RWPE2 (cell line): Measurements from ENCODE around the gene GLB1L.

Source experiments
- ATAC-seq: fragments of 200-7000 bp; cut with Tn5 transposase; 3 replicates; pipeline ENCODE4 v1.9.1; 2021; ENCODE audit warnings: low read depth
- DNase-seq: peaks from one replicate; pipeline ENCODE4 v3.0.0-alpha.2; 2020; ENCODE audit warnings: low spot score
- H3K27ac ChIP-seq: fragments of 450-650 bp; 2 replicates; pipeline ENCODE4 v1.5.1; 2017; ENCODE audit warnings: mild to moderate bottlenecking; ENCODE audit not compliant: poor library complexity, severe bottlenecking
- H3K27me3 ChIP-seq: fragments of 250-450 bp; sonication (Bioruptor Pico); 2 replicates; pipeline ENCODE4 v1.5.1; 2021; ENCODE audit warnings: mild to moderate bottlenecking, moderate library complexity; ENCODE audit not compliant: insufficient read depth, poor library complexity, severe bottlenecking
- H3K36me3 ChIP-seq: fragments of 250-450 bp; sonication (Bioruptor Pico); 2 replicates; pipeline ENCODE4 v1.5.1; 2020; ENCODE audit warnings: low read depth, mild to moderate bottlenecking, moderate library complexity
- H3K4me1 ChIP-seq: fragments of 250-450 bp; sonication (Bioruptor Pico); 2 replicates; pipeline ENCODE4 v1.5.1; 2021; ENCODE audit warnings: mild to moderate bottlenecking, moderate library complexity; ENCODE audit not compliant: insufficient read depth, poor library complexity, severe bottlenecking
- H3K4me3 ChIP-seq: fragments of 250-450 bp; sonication (Bioruptor Pico); 2 replicates; pipeline ENCODE4 v1.5.1; 2021; ENCODE audit warnings: mild to moderate bottlenecking, moderate library complexity; ENCODE audit not compliant: severe bottlenecking
- H3K9me3 ChIP-seq: fragments of 250-450 bp; sonication (Bioruptor Pico); 2 replicates; pipeline ENCODE4 v1.5.1; 2021; ENCODE audit warnings: mild to moderate bottlenecking, moderate library complexity; ENCODE audit not compliant: severe bottlenecking
- TF ChIP-seq, protein P1 (sequence below): fragments of 450-650 bp; IDR thresholded peaks from one replicate; pipeline ENCODE4 v1.5.1; 2017; ENCODE audit warnings: mild to moderate bottlenecking, moderate library complexity; ENCODE audit not compliant: poor library complexity, severe bottlenecking

The GLB1L gene

GRCh38 chr2:219216535-219216915, 28.7 kb downstream of the GLB1L start:
- Histone ChIP-seq H3K36me3 (peaks cover 54% of the 10 kb centered on the region), H3K27ac (no peak overlapping the region), H3K4me3 (no peak overlapping the region), H3K9me3 (no peaks in the 10 kb centered on the region), H3K4me1 (peaks cover 4% of the 10 kb centered on the region), H3K27me3 (no peaks in the 10 kb centered on the region)
- TF ChIP-seq, protein P1, sequence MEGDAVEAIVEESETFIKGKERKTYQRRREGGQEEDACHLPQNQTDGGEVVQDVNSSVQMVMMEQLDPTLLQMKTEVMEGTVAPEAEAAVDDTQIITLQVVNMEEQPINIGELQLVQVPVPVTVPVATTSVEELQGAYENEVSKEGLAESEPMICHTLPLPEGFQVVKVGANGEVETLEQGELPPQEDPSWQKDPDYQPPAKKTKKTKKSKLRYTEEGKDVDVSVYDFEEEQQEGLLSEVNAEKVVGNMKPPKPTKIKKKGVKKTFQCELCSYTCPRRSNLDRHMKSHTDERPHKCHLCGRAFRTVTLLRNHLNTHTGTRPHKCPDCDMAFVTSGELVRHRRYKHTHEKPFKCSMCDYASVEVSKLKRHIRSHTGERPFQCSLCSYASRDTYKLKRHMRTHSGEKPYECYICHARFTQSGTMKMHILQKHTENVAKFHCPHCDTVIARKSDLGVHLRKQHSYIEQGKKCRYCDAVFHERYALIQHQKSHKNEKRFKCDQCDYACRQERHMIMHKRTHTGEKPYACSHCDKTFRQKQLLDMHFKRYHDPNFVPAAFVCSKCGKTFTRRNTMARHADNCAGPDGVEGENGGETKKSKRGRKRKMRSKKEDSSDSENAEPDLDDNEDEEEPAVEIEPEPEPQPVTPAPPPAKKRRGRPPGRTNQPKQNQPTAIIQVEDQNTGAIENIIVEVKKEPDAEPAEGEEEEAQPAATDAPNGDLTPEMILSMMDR: no peak
- ATAC-seq (no peak), DNase-seq (no peak)

DNA sequence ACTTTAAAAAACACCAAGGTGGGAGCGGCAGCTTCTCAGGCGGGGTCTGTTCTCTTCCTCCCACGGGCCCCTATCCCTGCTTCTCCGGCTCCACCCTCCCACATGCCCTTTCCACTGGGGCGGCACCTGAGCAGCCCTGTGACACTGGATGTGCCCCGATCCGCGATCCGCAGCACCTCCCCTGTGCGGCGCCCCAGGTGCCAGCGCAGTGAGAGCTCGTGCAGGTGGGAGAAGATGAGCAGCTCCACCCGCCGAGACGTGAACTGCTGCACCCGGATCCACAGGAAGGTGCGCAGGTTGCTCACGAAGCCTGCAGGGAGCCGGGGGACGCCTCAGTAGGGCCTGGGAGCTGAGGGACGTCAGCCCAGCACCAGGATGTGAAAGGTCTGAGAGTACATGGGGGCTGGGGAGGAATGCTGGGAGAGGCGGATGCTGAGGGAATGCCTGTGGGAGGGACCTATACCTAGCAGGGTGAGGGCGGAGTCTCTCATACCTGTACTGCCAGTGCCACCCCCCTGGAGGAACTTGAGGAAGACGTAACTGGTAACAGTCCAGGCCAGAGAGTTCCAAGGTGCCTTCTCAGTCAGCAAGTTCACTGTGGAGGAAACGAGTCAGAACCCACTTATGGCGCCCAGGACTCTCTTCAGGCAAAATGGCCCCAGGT, 29.2 kb downstream of the GLB1L start:
- peaks cover 49% of the 10 kb centered on the region for H3K36me3 ChIP-seq
- no peak overlapping the region for H3K4me3 ChIP-seq
- no peak for ATAC-seq
- H3K9me3 ChIP-seq: no peaks in the 10 kb centered on the region
- TF ChIP-seq, protein P1: no peak
- no peak overlapping the region for H3K27ac ChIP-seq
- H3K4me1 ChIP-seq: peaks cover 4% of the 10 kb centered on the region
- H3K27me3 ChIP-seq: no peaks in the 10 kb centered on the region
- DNase-seq: no peak

GRCh38 chr2:219214786-219215185, 30.5 kb downstream of the GLB1L start:
- H3K4me1 ChIP-seq: peaks cover 4% of the 10 kb centered on the region
- no peak for DNase-seq
- H3K27me3 ChIP-seq: no peaks in the 10 kb centered on the region
- no peaks in the 10 kb centered on the region for H3K9me3 ChIP-seq
- peaks cover 43% of the 10 kb centered on the region for H3K36me3 ChIP-seq
- H3K4me3 ChIP-seq: no peak overlapping the region
- TF ChIP-seq, protein P1: no peak
- no peak for ATAC-seq
- H3K27ac ChIP-seq: no peak overlapping the region

DNA sequence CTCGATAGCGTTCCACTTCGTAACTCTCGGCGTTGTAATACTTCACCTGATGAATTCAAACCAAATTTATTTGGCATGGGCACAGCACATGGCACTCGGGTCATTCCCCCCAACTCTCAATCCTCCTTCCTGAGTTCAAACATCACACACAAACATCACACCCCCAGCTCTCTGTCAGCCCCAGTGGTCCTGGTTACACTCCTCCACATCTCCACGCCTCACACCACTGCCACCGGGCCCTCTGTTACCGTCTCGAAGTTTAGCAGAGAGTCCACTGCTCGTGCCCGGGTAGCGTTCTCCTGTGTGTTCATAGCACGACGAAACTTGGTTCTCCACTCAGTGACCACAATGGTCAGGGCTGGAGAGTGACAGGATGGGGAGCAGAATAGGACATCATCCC, 31.1 kb downstream of the GLB1L start:
- Histone ChIP-seq H3K27me3 (no peaks in the 10 kb centered on the region), H3K9me3 (no peaks in the 10 kb centered on the region), H3K27ac (no peak overlapping the region), H3K4me3 (no peak overlapping the region), H3K4me1 (peaks cover 4% of the 10 kb centered on the region), H3K36me3 (peaks cover 43% of the 10 kb centered on the region)
- DNase-seq (no peak), ATAC-seq (no peak)
- TF ChIP-seq, protein P1: no peak

- TF ChIP-seq, protein P1: no peak
- Histone ChIP-seq H3K27ac (no peak overlapping the region), H3K36me3 (peaks cover 46% of the 10 kb centered on the region), H3K27me3 (no peaks in the 10 kb centered on the region), H3K4me1 (peaks cover 4% of the 10 kb centered on the region), H3K9me3 (no peaks in the 10 kb centered on the region), H3K4me3 (no peak overlapping the region)
- no peak for ATAC-seq
- DNase-seq: no peak
These were observed 31.7 kb downstream of the GLB1L start for GRCh38 chr2:219213486-219214071.
